ENCODE measurements around the gene RBMS3.
"Not testable (repeated sequence)": the region's sequence is repeated elsewhere in the genome, so short reads cannot be mapped to it uniquely, and the experiment has no call there.

RBMS3 gene

GRCh38 chr3:30050116-30050515 is 769.2 kb downstream of the RBMS3 start:
- not testable (repeated sequence) for H3K9ac ChIP-seq (ENCODE audit: low read length); H3K27ac ChIP-seq (ENCODE audit: low read depth, low read length); H3K4me1 ChIP-seq (ENCODE audit: control insufficient read depth, insufficient read depth, low read length); H3K27me3 ChIP-seq (ENCODE audit: control insufficient read depth, insufficient read depth, low read length); H3K36me3 ChIP-seq (ENCODE audit: control insufficient read depth, insufficient read depth, low read length); H3K4me3 ChIP-seq (ENCODE audit: low read length)

DNA sequence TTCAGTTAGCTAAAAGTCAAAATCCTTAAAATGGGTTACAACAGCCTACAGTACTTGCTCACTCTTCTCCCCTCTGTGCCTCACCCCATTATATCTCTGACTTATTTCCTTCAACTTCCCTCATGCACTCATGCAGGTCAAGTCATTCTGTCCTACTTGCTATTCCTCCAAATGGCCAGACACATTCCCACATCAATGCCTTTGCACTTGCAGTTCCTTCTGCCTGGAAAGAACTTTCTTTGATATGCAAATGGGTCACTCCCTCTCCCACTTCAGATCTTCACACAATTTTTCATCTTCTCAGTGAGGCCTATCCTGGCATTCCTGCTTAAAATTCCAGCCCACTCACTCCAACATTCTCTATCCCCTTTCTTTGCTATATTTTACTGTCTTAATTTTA is 778.4 kb downstream of the RBMS3 start:
- H3K27ac ChIP-seq (ENCODE audit: low read depth, low read length), result no peak overlapping the region
- H3K4me3 ChIP-seq (ENCODE audit: low read length), result no peak overlapping the region
- no peaks in the 10 kb centered on the region for H3K27me3 ChIP-seq (ENCODE audit: control insufficient read depth, insufficient read depth, low read length)
- no peak overlapping the region for H3K9ac ChIP-seq (ENCODE audit: low read length)
- no peaks in the 10 kb centered on the region for H3K36me3 ChIP-seq (ENCODE audit: control insufficient read depth, insufficient read depth, low read length)
- H3K4me1 ChIP-seq (ENCODE audit: control insufficient read depth, insufficient read depth, low read length), result no peaks in the 10 kb centered on the region
